Epithelial cell of esophagus (primary cell): ENCODE results near the gene ACTL6A.

Experiments
- DNase-seq: peaks from one replicate; pipeline ENCODE4 v3.0.0; 2010; ENCODE audit warnings: low read depth
- H3K4me3 ChIP-seq: 2 replicates; pipeline ENCODE4 v1.5.1; 2011; ENCODE audit warnings: mild to moderate bottlenecking, low read length, control low read depth
- CTCF ChIP-seq: IDR thresholded peaks from 2 replicates; pipeline ENCODE4 v1.5.1; 2011; ENCODE audit warnings: low read depth, mild to moderate bottlenecking, low read length, control low read depth, inconsistent platforms; ENCODE audit not compliant: insufficient read depth; ENCODE audit errors: missing control alignments

Gene ACTL6A

DNA sequence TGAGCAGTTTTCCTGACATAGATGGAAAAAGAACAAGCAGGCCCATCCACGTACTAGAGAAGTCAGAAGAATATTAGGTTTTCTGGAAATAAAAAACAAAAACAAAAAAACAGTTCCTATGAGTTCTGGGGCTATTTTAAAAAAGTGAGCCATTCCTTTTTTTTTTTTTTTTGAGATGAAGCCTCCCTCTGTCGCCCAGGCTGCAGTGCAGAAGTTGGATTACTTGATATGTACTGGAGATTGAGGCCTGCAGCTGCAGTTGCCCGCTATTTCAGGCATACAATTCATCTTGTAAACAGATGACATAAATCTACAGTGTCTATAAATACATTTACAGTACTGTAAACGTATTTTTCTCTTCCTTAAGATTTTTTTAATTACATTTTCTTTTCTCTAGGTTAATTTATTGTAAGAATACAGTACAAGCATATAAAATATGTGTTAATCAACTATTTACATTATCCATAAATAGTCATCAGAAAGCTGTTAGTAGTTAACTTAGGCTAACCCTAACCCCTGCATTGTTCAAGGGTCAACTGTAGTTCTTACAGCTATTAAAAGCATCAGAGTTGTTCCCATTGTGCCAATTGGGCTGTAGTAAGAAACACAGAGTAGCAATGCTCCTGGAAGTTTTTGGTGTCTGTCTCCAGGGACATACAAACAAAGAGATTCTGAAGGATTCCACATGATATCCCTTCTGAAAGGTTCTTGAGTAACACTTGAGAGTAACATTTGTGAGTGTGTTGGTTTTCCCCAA, 11.2 kb upstream of the ACTL6A start:
- DNase-seq = no peak
- no peak overlapping the region for H3K4me3 ChIP-seq
- TF ChIP-seq CTCF = no peak

- peak; percentile 93 for TF ChIP-seq CTCF
- no peak overlapping the region for H3K4me3 ChIP-seq
- DNase-seq = peak; percentile 80
Measured at GRCh38 chr3:179558742-179559364, 3.9 kb upstream of the ACTL6A start.

DNA sequence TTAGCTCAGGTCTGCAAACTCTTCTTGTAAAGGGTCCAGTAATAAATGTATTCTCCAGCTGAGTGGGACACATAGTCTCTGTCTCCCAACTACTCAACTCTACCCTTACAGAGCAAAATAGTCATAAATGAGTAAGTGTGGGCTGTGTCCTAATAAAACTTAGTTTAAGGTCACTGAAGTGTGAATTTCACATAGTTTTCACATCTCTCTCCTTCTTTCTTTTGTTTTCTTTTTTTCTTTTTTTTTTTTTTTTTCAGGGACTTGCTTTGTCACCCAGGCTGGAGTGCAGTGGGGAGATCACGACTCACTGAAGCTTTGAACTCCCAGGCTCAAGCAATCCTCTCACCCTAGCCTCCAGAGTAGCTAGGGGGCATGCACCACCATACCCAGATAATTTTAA, 1.9 kb upstream of the ACTL6A start:
- TF ChIP-seq CTCF = no peak
- no peak for DNase-seq
- H3K4me3 ChIP-seq = no peak overlapping the region

DNA sequence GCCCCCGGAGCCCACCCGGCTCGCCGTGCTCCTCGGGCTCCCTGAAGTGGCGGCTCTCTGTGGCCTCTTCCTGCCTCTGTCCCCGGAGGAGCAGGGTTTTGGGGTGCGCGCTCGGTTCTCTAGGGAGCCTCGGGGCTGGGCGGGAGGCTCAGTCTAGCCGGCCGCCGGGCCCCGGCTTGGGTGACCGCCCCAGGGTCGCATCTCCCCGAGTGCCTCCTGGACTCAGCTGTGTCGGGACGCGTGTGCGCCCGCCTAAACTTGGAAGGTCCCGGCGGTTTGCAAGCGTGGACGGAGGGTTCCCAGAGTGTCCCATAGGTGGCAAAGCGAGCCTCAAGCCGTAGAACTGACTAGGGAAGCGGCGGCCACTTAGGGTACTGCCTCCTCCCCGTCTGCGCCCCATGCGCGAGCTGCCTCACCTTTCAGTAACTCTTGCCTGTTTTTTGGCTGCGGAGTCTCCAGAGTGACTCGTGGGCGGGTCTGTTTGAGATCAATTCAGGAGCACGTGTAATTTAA, 601 bp downstream of the ACTL6A start:
- peak; percentile 66 for TF ChIP-seq CTCF
- peak overlapping the region; percentile 88 for H3K4me3 ChIP-seq
- DNase-seq = peak; percentile 85

- TF ChIP-seq CTCF = no peak
Measured at GRCh38 chr3:179565496-179565895, 2.8 kb downstream of the ACTL6A start.

DNA sequence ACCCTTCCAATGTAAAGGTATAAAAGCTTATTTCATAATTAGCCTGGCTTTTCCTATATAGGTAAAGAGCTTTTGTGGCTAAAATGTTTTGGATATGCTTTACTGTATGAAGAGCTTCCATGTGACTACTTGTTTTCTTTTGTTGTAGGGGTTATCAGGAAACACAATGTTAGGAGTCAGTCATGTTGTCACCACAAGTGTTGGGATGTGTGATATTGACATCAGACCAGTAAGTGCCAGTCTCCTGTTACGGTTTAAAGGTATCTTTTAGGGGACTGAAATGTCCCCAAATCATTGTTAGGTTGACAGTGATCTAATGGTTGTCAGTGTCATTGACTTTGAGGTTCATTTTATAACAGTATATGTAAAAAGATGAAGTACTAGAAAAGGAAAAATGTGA, 18.3 kb downstream of the ACTL6A start:
- TF ChIP-seq CTCF = no peak

More at GRCh38 chr3:179565496-179565895, 2.8 kb downstream of the ACTL6A start:
- no peak for DNase-seq
- no peak overlapping the region for H3K4me3 ChIP-seq

More for the DNA sequence above, 18.3 kb downstream of the ACTL6A start:
- no peak overlapping the region for H3K4me3 ChIP-seq
- DNase-seq = no peak
